ENCODE measurements around the gene KCNH3.

GRCh38 chr12:49552425-49552824, 13.6 kb downstream of the KCNH3 start:
- no peak for TF ChIP-seq CTCF (IDR thresholded peaks at IDR 0.05)
- TF ChIP-seq POLR2A (IDR thresholded peaks at IDR 0.05): no peak
